ENCODE results near the gene SRRM3. TPM values are rescaled to one million over a fixed set of nuclear protein-coding genes. Genes with fewer than 3 reads are reported as not detected.

SRRM3 gene
- total RNA-seq, 1 donor from 2014 or later, result 1.7 TPM

GRCh38 chr7:76179686-76180085 is 22.0 kb upstream of the SRRM3 start:
- Mint-ChIP-seq H3K27ac (ENCODE audit: unreplicated experiment) (no peak overlapping the region), H3K4me3 (ENCODE audit: unreplicated experiment) (no peak overlapping the region), H3K36me3 (ENCODE audit: low read depth, unreplicated experiment) (no peaks in the 10 kb centered on the region), H3K4me1 (ENCODE audit: low read depth, unreplicated experiment) (peaks cover 3% of the 10 kb centered on the region), H3K27me3 (ENCODE audit: low read depth, unreplicated experiment) (no peaks in the 10 kb centered on the region), H3K9me3 (ENCODE audit: unreplicated experiment) (no peaks in the 10 kb centered on the region)
- Histone ChIP-seq H3K4me2 (ENCODE audit: low read length) (no peak overlapping the region), H4K20me1 (ENCODE audit: insufficient read depth, low read length) (no peaks in the 10 kb centered on the region), H3K9ac (ENCODE audit: low read length) (no peak overlapping the region), H3K27me3 (ENCODE audit: insufficient read depth, low read length) (no peaks in the 10 kb centered on the region), H2AFZ (ENCODE audit: low read depth, low read length) (no peak overlapping the region), H3K4me3 (ENCODE audit: insufficient read depth, low read depth, low read length) (no peak overlapping the region), H3K36me3 (ENCODE audit: insufficient read depth, low read length) (no peaks in the 10 kb centered on the region), H3K4me1 (ENCODE audit: insufficient read depth, low read length) (peaks cover 2% of the 10 kb centered on the region), H3K9me3 (ENCODE audit: insufficient read depth, low read depth, low read length) (no peaks in the 10 kb centered on the region), H3K27ac (ENCODE audit: low read depth, low read length) (no peak overlapping the region), H3K79me2 (ENCODE audit: insufficient read depth, low read length) (no peaks in the 10 kb centered on the region)
- DNase-seq (ENCODE audit: low read depth) (no peak), FAIRE-seq (no peak)
- TF ChIP-seq EZH2 (IDR thresholded peaks at IDR 0.05; ENCODE audit: insufficient read depth, low read length), result no peak
- no peak for TF ChIP-seq CTCF (IDR thresholded peaks at IDR 0.05; ENCODE audit: insufficient read depth, low read depth, low read length)

GRCh38 chr7:76182225-76182960 is 19.3 kb upstream of the SRRM3 start:
- no peak for DNase-seq (ENCODE audit: low read depth)
- H3K79me2 ChIP-seq (ENCODE audit: insufficient read depth, low read length), result no peaks in the 10 kb centered on the region
- no peak overlapping the region for H3K9ac ChIP-seq (ENCODE audit: low read length)
- H4K20me1 ChIP-seq (ENCODE audit: insufficient read depth, low read length), result no peaks in the 10 kb centered on the region
- FAIRE-seq, result no peak
- no peak for TF ChIP-seq EZH2 (IDR thresholded peaks at IDR 0.05; ENCODE audit: insufficient read depth, low read length)
- no peak for TF ChIP-seq CTCF (IDR thresholded peaks at IDR 0.05; ENCODE audit: insufficient read depth, low read depth, low read length)
- no peaks in the 10 kb centered on the region for H3K36me3 Mint-ChIP-seq (ENCODE audit: low read depth, unreplicated experiment)
- peaks cover 3% of the 10 kb centered on the region for H3K4me1 Mint-ChIP-seq (ENCODE audit: low read depth, unreplicated experiment)
- H3K9me3 Mint-ChIP-seq (ENCODE audit: unreplicated experiment), result no peaks in the 10 kb centered on the region
- no peaks in the 10 kb centered on the region for H3K9me3 ChIP-seq (ENCODE audit: insufficient read depth, low read depth, low read length)
- H3K27me3 ChIP-seq (ENCODE audit: insufficient read depth, low read length), result no peaks in the 10 kb centered on the region
- H3K4me1 ChIP-seq (ENCODE audit: insufficient read depth, low read length), result peaks cover 2% of the 10 kb centered on the region
- H3K4me2 ChIP-seq (ENCODE audit: low read length), result no peak overlapping the region
- H2AFZ ChIP-seq (ENCODE audit: low read depth, low read length), result no peak overlapping the region
- H3K27ac Mint-ChIP-seq (ENCODE audit: unreplicated experiment), result no peak overlapping the region
- no peaks in the 10 kb centered on the region for H3K27me3 Mint-ChIP-seq (ENCODE audit: low read depth, unreplicated experiment)
- no peak overlapping the region for H3K4me3 Mint-ChIP-seq (ENCODE audit: unreplicated experiment)
- no peaks in the 10 kb centered on the region for H3K36me3 ChIP-seq (ENCODE audit: insufficient read depth, low read length)
- no peak overlapping the region for H3K4me3 ChIP-seq (ENCODE audit: insufficient read depth, low read depth, low read length)
- H3K27ac ChIP-seq (ENCODE audit: low read depth, low read length), result no peak overlapping the region

- Histone ChIP-seq H2AFZ (ENCODE audit: low read depth, low read length) (peak overlapping the region; percentile 39), H3K4me3 (ENCODE audit: insufficient read depth, low read depth, low read length) (no peak overlapping the region)
- FAIRE-seq, result no peak
Observed at GRCh38 chr7:76185187-76185896, 16.4 kb upstream of the SRRM3 start.

More at GRCh38 chr7:76185187-76185896, 16.4 kb upstream of the SRRM3 start:
- no peaks in the 10 kb centered on the region for H3K9me3 ChIP-seq (ENCODE audit: insufficient read depth, low read depth, low read length)
- H3K27ac ChIP-seq (ENCODE audit: low read depth, low read length), result no peak overlapping the region
- H3K27me3 Mint-ChIP-seq (ENCODE audit: low read depth, unreplicated experiment), result no peaks in the 10 kb centered on the region
- no peak overlapping the region for H3K4me3 Mint-ChIP-seq (ENCODE audit: unreplicated experiment)
- H3K4me1 Mint-ChIP-seq (ENCODE audit: low read depth, unreplicated experiment), result no peaks in the 10 kb centered on the region
- H3K36me3 ChIP-seq (ENCODE audit: insufficient read depth, low read length), result no peaks in the 10 kb centered on the region
- no peaks in the 10 kb centered on the region for H3K36me3 Mint-ChIP-seq (ENCODE audit: low read depth, unreplicated experiment)
- H3K9me3 Mint-ChIP-seq (ENCODE audit: unreplicated experiment), result no peaks in the 10 kb centered on the region
- no peak overlapping the region for H3K9ac ChIP-seq (ENCODE audit: low read length)
- H3K4me1 ChIP-seq (ENCODE audit: insufficient read depth, low read length), result no peaks in the 10 kb centered on the region
- DNase-seq (ENCODE audit: low read depth), result no peak
- no peak for TF ChIP-seq CTCF (IDR thresholded peaks at IDR 0.05; ENCODE audit: insufficient read depth, low read depth, low read length)
- TF ChIP-seq EZH2 (IDR thresholded peaks at IDR 0.05; ENCODE audit: insufficient read depth, low read length), result no peak
- H3K27ac Mint-ChIP-seq (ENCODE audit: unreplicated experiment), result no peak overlapping the region
- no peak overlapping the region for H3K4me2 ChIP-seq (ENCODE audit: low read length)
- H3K79me2 ChIP-seq (ENCODE audit: insufficient read depth, low read length), result no peaks in the 10 kb centered on the region
- H3K27me3 ChIP-seq (ENCODE audit: insufficient read depth, low read length), result no peaks in the 10 kb centered on the region
- no peaks in the 10 kb centered on the region for H4K20me1 ChIP-seq (ENCODE audit: insufficient read depth, low read length)
